SK-N-SH (cell line): ENCODE data around the gene SMCHD1. TPM values are rescaled to one million over a fixed set of nuclear protein-coding genes. Genes with fewer than 3 reads are reported as not detected.
"Not testable (repeated sequence)": the region's sequence is repeated elsewhere in the genome, so short reads cannot be mapped to it uniquely, and the experiment has no call there.

Source experiments
- CTCF ChIA-PET: fragments of 300-600, 350-600 bp; formaldehyde crosslinking; extraction: SDS; loops from one replicate; lab custom pipeline; 2021; lab: Yijun Ruan, JAX
- POLR2A ChIA-PET: fragments of 350-600 bp; sonication (Branson Sonifier 250); formaldehyde crosslinking; extraction: SDS; loops from one replicate; lab custom pipeline; 2020; ENCODE audit warnings: antibody characterized with exemption, inconsistent platforms; lab: Yijun Ruan, JAX
- DNase-seq: peaks from one replicate; pipeline ENCODE4 v3.0.0; 2012
- H2AFZ ChIP-seq: fragments of 200-600 bp; sonication (generic); 2 replicates; pipeline ENCODE4 v1.8.1; 2016; ENCODE audit warnings: antibody characterized with exemption, mild to moderate bottlenecking, low read depth
- H3F3A ChIP-seq: fragments of 200-600 bp; sonication (generic); replicated peaks from 2 replicates; pipeline ENCODE3; 2016; ENCODE audit warnings: antibody characterized with exemption, mild to moderate bottlenecking; ENCODE audit not compliant: insufficient read depth
- H3K27ac ChIP-seq, 2 experiments: fragments of 200-500 bp in 1 of 2; fragments of 200-600 bp in 1 of 2; sonication (Bioruptor generic) in 1 of 2; sonication (generic), shearing (Covaris generic) in 1 of 2; 2 replicates each; pipeline versions ENCODE4 v1.5.1 to v1.6.1; 2014 to 2016; ENCODE audit warnings: low read depth in 2 of 2, inconsistent platforms in 1 of 2, low read length in 1 of 2, mild to moderate bottlenecking in 1 of 2, mixed read lengths in 1 of 2
- H3K27me3 ChIP-seq: fragments of 200-600 bp; sonication (generic), shearing (Covaris generic); 2 replicates; pipeline ENCODE4 v1.6.1; 2016; ENCODE audit warnings: mixed run types; ENCODE audit not compliant: insufficient read depth
- H3K36me3 ChIP-seq, 2 experiments: fragments of 200-500 bp in 1 of 2; fragments of 200-600 bp in 1 of 2; sonication (Bioruptor generic) in 1 of 2; sonication (generic) in 1 of 2; replicated peaks in 1 of 2; 2 replicates each; pipeline versions ENCODE3 to v1.5.1; 2014 to 2016; ENCODE audit warnings: low read length in 1 of 2, mild to moderate bottlenecking in 1 of 2; ENCODE audit not compliant: insufficient read depth in 2 of 2, control insufficient read depth in 1 of 2
- H3K4me1 ChIP-seq, 2 experiments: fragments of 200-500 bp in 1 of 2; fragments of 200-600 bp in 1 of 2; sonication (Bioruptor generic) in 1 of 2; sonication (generic), shearing (Covaris generic) in 1 of 2; 2 replicates each; pipeline versions ENCODE4 v1.5.1 to v1.6.1; 2014 to 2016; ENCODE audit warnings: low read depth in 1 of 2, low read length in 1 of 2, mixed run types in 1 of 2; ENCODE audit not compliant: insufficient read depth in 2 of 2, control insufficient read depth in 1 of 2
- H3K4me2 ChIP-seq: fragments of 200-600 bp; sonication (generic), shearing (Covaris generic); 2 replicates; pipeline ENCODE4 v1.6.1; 2017; ENCODE audit warnings: mixed run types
- H3K4me3 ChIP-seq, 2 experiments: fragments of 200-500 bp in 1 of 2; fragments of 200-600 bp in 1 of 2; sonication (Bioruptor generic) in 1 of 2; sonication (generic), shearing (Covaris generic) in 1 of 2; 2 replicates each; pipeline versions ENCODE4 v1.5.1 to v1.8.1; 2014 to 2016; ENCODE audit warnings: low read depth in 2 of 2, inconsistent platforms in 1 of 2, low read length in 1 of 2, mild to moderate bottlenecking in 1 of 2, mixed read lengths in 1 of 2, moderate library complexity in 1 of 2
- H3K79me2 ChIP-seq: fragments of 200-600 bp; sonication (generic); 2 replicates; pipeline ENCODE4 v1.8.1; 2017; ENCODE audit warnings: mild to moderate bottlenecking; ENCODE audit not compliant: insufficient read depth
- H3K9ac ChIP-seq: fragments of 200-600 bp; sonication (generic); 2 replicates; pipeline ENCODE4 v1.6.1; 2017; ENCODE audit warnings: mixed run types
- H3K9me2 ChIP-seq: fragments of 200-600 bp; sonication (generic); 2 replicates; pipeline ENCODE4 v1.6.1; 2017; ENCODE audit warnings: mixed run types
- H3K9me3 ChIP-seq: fragments of 200-600 bp; sonication (generic); 2 replicates; pipeline ENCODE4 v1.6.1; 2017; ENCODE audit warnings: mixed run types, mild to moderate bottlenecking, moderate library complexity
- H4K20me1 ChIP-seq: fragments of 200-600 bp; sonication (generic); 2 replicates; pipeline ENCODE4 v1.6.1; 2017; ENCODE audit warnings: mild to moderate bottlenecking, mixed run types; ENCODE audit not compliant: insufficient read depth
- CHD2 ChIP-seq: fragments of 150-350 bp; IDR thresholded peaks from 2 replicates; pipeline ENCODE4 v1.6.1; 2018; ENCODE audit warnings: low read length; ENCODE audit not compliant: partially characterized antibody
- EP300 ChIP-seq, 2 experiments: IDR thresholded peaks; 2 replicates each; pipeline versions ENCODE4 v1.4.0 to v1.6.1; 2012; ENCODE audit warnings: borderline replicate concordance in 1 of 2, low read depth in 1 of 2, low read length in 1 of 2
- FOXJ3 ChIP-seq: sonication (generic); formaldehyde crosslinking; IDR thresholded peaks from 2 replicates; pipeline ENCODE4 v1.5.1; 2020; ENCODE audit warnings: mild to moderate bottlenecking, missing genetic modification reagents
- MAX ChIP-seq: IDR thresholded peaks from 2 replicates; pipeline ENCODE4 v1.4.0; 2012; ENCODE audit warnings: low read depth
- MEF2A ChIP-seq: IDR thresholded peaks from 2 replicates; pipeline ENCODE4 v1.4.0; 2012; ENCODE audit warnings: low read depth, borderline replicate concordance
- NFIC ChIP-seq: IDR thresholded peaks from 2 replicates; pipeline ENCODE4 v1.4.0; 2012; ENCODE audit warnings: borderline replicate concordance
- NRF1 ChIP-seq: IDR thresholded peaks from 2 replicates; pipeline ENCODE4 v1.6.1; 2012; ENCODE audit warnings: low read depth, mild to moderate bottlenecking, low read length
- RAD21 ChIP-seq: IDR thresholded peaks from 2 replicates; pipeline ENCODE4 v1.6.1; 2012; ENCODE audit warnings: mild to moderate bottlenecking, low read length
- RCOR1 ChIP-seq: fragments of 150-350 bp; IDR thresholded peaks from 2 replicates; pipeline ENCODE4 v1.6.1; 2017; ENCODE audit warnings: antibody characterized with exemption, low read length
- RXRA ChIP-seq: IDR thresholded peaks from 2 replicates; pipeline ENCODE4 v1.4.0; 2012; ENCODE audit warnings: low read depth, mild to moderate bottlenecking, borderline replicate concordance
- TAF1 ChIP-seq: IDR thresholded peaks from 2 replicates; pipeline ENCODE4 v1.6.1; 2012; ENCODE audit warnings: low read depth, mild to moderate bottlenecking, low read length, moderate library complexity, borderline replicate concordance
- ZBTB33 ChIP-seq: IDR thresholded peaks from 2 replicates; pipeline ENCODE4 v1.4.0; 2012; ENCODE audit warnings: low read depth, borderline replicate concordance
- WGBS: methylation state at CpG from one replicate; pipeline ENCODE4 v1.1.6; 2017; ENCODE audit warnings: low lambda C conversion rate; 5-methylcytosine and 5-hydroxymethylcytosine counted together
- polyA plus RNA-seq, 3 experiments: library from polyadenylated mRNA; depleted of rRNA; stranded (reverse); fragments of >200 nt; gene quantifications; 2 replicates each; pipeline ENCODE4 v1.2.3, GENCODE V29; 2012
- TF ChIP-seq, protein P1 (sequence below): IDR thresholded peaks from 2 replicates; pipeline ENCODE4 v1.6.1; 2012; ENCODE audit warnings: mild to moderate bottlenecking, low read depth, low read length, moderate library complexity
- TF ChIP-seq, protein P2 (sequence below): fragments of 150-350 bp; IDR thresholded peaks from 2 replicates; pipeline ENCODE4 v1.6.1; 2016; ENCODE audit warnings: mild to moderate bottlenecking, low read depth, low read length

The SMCHD1 gene
- polyA plus RNA-seq, 1 of the 3 experiments (the other 2 are of a cell fraction) = 8.9 TPM

GRCh38 chr18:2827061-2827460, 171.5 kb downstream of the SMCHD1 start (continued):
- TF ChIP-seq, protein P1, sequence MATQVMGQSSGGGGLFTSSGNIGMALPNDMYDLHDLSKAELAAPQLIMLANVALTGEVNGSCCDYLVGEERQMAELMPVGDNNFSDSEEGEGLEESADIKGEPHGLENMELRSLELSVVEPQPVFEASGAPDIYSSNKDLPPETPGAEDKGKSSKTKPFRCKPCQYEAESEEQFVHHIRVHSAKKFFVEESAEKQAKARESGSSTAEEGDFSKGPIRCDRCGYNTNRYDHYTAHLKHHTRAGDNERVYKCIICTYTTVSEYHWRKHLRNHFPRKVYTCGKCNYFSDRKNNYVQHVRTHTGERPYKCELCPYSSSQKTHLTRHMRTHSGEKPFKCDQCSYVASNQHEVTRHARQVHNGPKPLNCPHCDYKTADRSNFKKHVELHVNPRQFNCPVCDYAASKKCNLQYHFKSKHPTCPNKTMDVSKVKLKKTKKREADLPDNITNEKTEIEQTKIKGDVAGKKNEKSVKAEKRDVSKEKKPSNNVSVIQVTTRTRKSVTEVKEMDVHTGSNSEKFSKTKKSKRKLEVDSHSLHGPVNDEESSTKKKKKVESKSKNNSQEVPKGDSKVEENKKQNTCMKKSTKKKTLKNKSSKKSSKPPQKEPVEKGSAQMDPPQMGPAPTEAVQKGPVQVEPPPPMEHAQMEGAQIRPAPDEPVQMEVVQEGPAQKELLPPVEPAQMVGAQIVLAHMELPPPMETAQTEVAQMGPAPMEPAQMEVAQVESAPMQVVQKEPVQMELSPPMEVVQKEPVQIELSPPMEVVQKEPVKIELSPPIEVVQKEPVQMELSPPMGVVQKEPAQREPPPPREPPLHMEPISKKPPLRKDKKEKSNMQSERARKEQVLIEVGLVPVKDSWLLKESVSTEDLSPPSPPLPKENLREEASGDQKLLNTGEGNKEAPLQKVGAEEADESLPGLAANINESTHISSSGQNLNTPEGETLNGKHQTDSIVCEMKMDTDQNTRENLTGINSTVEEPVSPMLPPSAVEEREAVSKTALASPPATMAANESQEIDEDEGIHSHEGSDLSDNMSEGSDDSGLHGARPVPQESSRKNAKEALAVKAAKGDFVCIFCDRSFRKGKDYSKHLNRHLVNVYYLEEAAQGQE = no peak

DNA sequence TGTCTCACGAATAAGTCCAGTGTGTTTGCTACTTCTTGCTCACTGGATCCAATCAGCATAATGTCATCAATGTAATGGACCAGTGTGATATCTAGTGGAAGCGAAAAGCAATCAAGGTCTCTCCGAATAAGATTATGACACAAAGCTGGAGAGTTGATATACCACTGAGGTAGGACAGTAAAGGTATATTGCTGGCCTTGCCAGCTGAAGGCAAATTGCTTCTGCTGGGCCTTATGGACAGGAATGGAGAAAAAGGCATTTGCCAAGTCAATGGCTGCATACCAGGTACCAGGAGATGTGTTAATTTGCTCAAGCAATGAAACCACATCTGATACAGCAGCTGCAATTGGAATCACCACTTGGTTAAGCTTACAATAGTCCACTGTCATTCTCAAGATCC, 180.6 kb downstream of the SMCHD1 start:
- H3K27me3 ChIP-seq, H3K4me1 ChIP-seq, H3F3A ChIP-seq, H3K4me3 ChIP-seq, H3K9me3 ChIP-seq, H3K36me3 ChIP-seq, H2AFZ ChIP-seq, H4K20me1 ChIP-seq, H3K4me2 ChIP-seq, DNase-seq, H3K9ac ChIP-seq, H3K79me2 ChIP-seq, H3K27ac ChIP-seq, H3K9me2 ChIP-seq, POLR2A ChIA-PET: not testable (repeated sequence)
- CTCF ChIA-PET = interaction anchor here (0.6 to 1.1 kb wide), 3 partner anchors 12 to 293 kb away, joined by 3 read pairs; no protein-coding TSS in a partner anchor
- WGBS = 47% methylated on average over 3 of the region's 3 CpGs

GRCh38 chr18:2837290-2837689, 181.8 kb downstream of the SMCHD1 start:
- H2AFZ ChIP-seq, H3K4me3 ChIP-seq, DNase-seq, H3K4me1 ChIP-seq, H3K9me3 ChIP-seq, H3K79me2 ChIP-seq, H3K4me2 ChIP-seq, POLR2A ChIA-PET, H3K27ac ChIP-seq, H3K9ac ChIP-seq, H3K9me2 ChIP-seq, H4K20me1 ChIP-seq, H3K36me3 ChIP-seq, H3F3A ChIP-seq: not testable (repeated sequence)
- H3K27me3 ChIP-seq = peaks cover 12% of the 10 kb centered on the region; the same call in 1 of the 2 replicates
- CTCF ChIA-PET = interaction anchor here (1.1 kb wide), 1 partner anchor 292 kb away, joined by 3 read pairs; no protein-coding TSS in a partner anchor

DNA sequence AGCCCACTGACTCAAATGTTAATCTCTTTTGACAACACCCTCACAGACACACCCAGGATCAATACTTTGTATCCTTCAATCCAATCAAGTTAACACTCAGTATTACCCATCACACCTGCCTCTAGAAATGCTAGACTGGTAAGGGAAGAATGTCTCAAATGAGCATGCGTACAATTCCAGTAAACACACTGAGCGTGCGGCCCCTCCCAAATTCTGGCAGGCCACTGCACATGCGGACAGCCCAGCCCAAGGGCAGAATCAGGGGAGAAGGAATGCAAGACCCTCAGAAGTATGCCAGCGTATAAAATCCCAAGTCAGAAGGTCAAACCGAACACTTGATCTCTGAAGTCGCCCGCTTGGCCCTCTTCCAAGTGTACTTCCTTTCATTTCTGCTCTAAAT, 183.7 kb downstream of the SMCHD1 start:
- Histone ChIP-seq H3K36me3 (no peaks in the 10 kb centered on the region), H3K4me2 (no peak overlapping the region), H3K27ac (no peak overlapping the region), H3K4me1 (no peaks in the 10 kb centered on the region), H3K9me2 (no peaks in the 10 kb centered on the region), H3K9me3 (no peaks in the 10 kb centered on the region), H3K79me2 (no peaks in the 10 kb centered on the region), H3K27me3 (peaks cover 24% of the 10 kb centered on the region; the same call in 1 of the 2 replicates), H2AFZ (no peak overlapping the region), H4K20me1 (no peaks in the 10 kb centered on the region), H3K9ac (no peak overlapping the region), H3F3A (no peaks in the 10 kb centered on the region), H3K4me3 (no peak overlapping the region)
- 51% methylated on average over 7 of the region's 8 CpGs for WGBS
- CTCF ChIA-PET = no interaction called here
- POLR2A ChIA-PET = no interaction called here
- DNase-seq = no peak
- TF ChIP-seq MAX (no peak), CHD2 (no peak), ZBTB33 (no peak), RAD21 (no peak), RCOR1 (no peak), FOXJ3 (CRISPR knock-in tag) (no peak), MEF2A (no peak), TAF1 (no peak), EP300 (IDR thresholded peaks at IDR 0.05; ENCODE audit: borderline replicate concordance in 1 of 2, low read depth in 1 of 2, low read length in 1 of 2) (no peak), NFIC (no peak), RXRA (no peak), NRF1 (no peak)
- TF ChIP-seq, protein P2, sequence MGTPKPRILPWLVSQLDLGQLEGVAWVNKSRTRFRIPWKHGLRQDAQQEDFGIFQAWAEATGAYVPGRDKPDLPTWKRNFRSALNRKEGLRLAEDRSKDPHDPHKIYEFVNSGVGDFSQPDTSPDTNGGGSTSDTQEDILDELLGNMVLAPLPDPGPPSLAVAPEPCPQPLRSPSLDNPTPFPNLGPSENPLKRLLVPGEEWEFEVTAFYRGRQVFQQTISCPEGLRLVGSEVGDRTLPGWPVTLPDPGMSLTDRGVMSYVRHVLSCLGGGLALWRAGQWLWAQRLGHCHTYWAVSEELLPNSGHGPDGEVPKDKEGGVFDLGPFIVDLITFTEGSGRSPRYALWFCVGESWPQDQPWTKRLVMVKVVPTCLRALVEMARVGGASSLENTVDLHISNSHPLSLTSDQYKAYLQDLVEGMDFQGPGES = no peak
